Suprapubic skin (tissue), 4 donors: ENCODE results near the gene PLEKHA1. TPM values are rescaled to one million over a fixed set of nuclear protein-coding genes. Genes with fewer than 3 reads are reported as not detected.
A peak's percentile ranks its signal among the peaks of the same experiment; 100 is the strongest.

Experiments used
- DNase-seq, 2 donors: peaks; one replicate each; pipeline ENCODE4 v3.0.0-alpha.2; 2019; ENCODE audit warnings: low spot score in 2 of 2
- H3K27ac ChIP-seq: fragments of 200-600 bp; sonication (generic); one replicate; pipeline ENCODE4 v1.5.1; 2019
- H3K27me3 ChIP-seq: fragments of 200-600 bp; sonication (generic); one replicate; pipeline ENCODE4 v1.5.1; 2019
- H3K36me3 ChIP-seq: fragments of 200-600 bp; sonication (generic); one replicate; pipeline ENCODE4 v1.5.1; 2019
- H3K4me1 ChIP-seq: fragments of 200-600 bp; sonication (generic); one replicate; pipeline ENCODE4 v1.5.1; 2019
- H3K4me3 ChIP-seq: fragments of 200-600 bp; sonication (generic); one replicate; pipeline ENCODE4 v1.5.1; 2019; ENCODE audit warnings: mild to moderate bottlenecking
- H3K9me3 ChIP-seq: fragments of 200-600 bp; sonication (generic); one replicate; pipeline ENCODE4 v1.5.1; 2019
- CTCF ChIP-seq, 2 donors: fragments of 200-600 bp in 1 of 2; fragments of 450-650 bp in 1 of 2; sonication (generic) in 1 of 2; IDR thresholded peaks; one replicate each; pipeline ENCODE4 v1.5.1; 2016 to 2019; ENCODE audit warnings: antibody characterized with exemption in 2 of 2, mild to moderate bottlenecking in 1 of 2, moderate library complexity in 1 of 2
- EP300 ChIP-seq: sonication (generic); formaldehyde crosslinking; IDR thresholded peaks from one replicate; pipeline ENCODE4 v1.6.1; 2017; ENCODE audit warnings: antibody characterized with exemption
- POLR2A ChIP-seq, 2 donors: fragments of 450-650 bp; IDR thresholded peaks; one replicate each; pipeline ENCODE4 v1.6.1; 2017; ENCODE audit warnings: antibody characterized with exemption in 2 of 2, mild to moderate bottlenecking in 2 of 2, moderate library complexity in 2 of 2
- POLR2AphosphoS5 ChIP-seq, 3 donors: sonication (generic); formaldehyde crosslinking; IDR thresholded peaks; one replicate each; pipeline ENCODE4 v1.6.1; 2017; ENCODE audit warnings: antibody characterized with exemption in 3 of 3
- WGBS: methylation state at CpG from one replicate; pipeline ENCODE4 v1.1.5; 2018; 5-methylcytosine and 5-hydroxymethylcytosine counted together
- total RNA-seq, 4 donors: library from RNA; depleted of rRNA; stranded (reverse); fragments of >200 nt; gene quantifications; one replicate each; pipeline ENCODE4 v1.1.0, GENCODE V29; 2016

PLEKHA1 gene
- total RNA-seq, 4 donors from 2014 or later = 68.2 to 91.6 (median 78.8) TPM

GRCh38 chr10:122352817-122353525, 21.5 kb upstream of the PLEKHA1 start:
- TF ChIP-seq CTCF (IDR thresholded peaks at IDR 0.05) (no peak), POLR2A (IDR thresholded peaks at IDR 0.05) (no peak), EP300 (no peak), POLR2AphosphoS5 (IDR thresholded peaks at IDR 0.05) (no peak)
- WGBS = 59% methylated on average over 8 of the region's 8 CpGs

GRCh38 chr10:122354383-122354782, 20.1 kb upstream of the PLEKHA1 start:
- no peaks in the 10 kb centered on the region for H3K27me3 ChIP-seq
- no peak overlapping the region for H3K27ac ChIP-seq
- no peak for DNase-seq
- WGBS = 78% methylated on average over 2 of the region's 2 CpGs
- TF ChIP-seq CTCF (IDR thresholded peaks at IDR 0.05) = no peak
- no peak for TF ChIP-seq POLR2A (IDR thresholded peaks at IDR 0.05)
- no peak for TF ChIP-seq POLR2AphosphoS5 (IDR thresholded peaks at IDR 0.05)
- TF ChIP-seq EP300 = no peak
- no peaks in the 10 kb centered on the region for H3K9me3 ChIP-seq
- H3K4me1 ChIP-seq = peaks cover 9% of the 10 kb centered on the region
- no peaks in the 10 kb centered on the region for H3K36me3 ChIP-seq
- H3K4me3 ChIP-seq = no peak overlapping the region

More at GRCh38 chr10:122352817-122353525, 21.5 kb upstream of the PLEKHA1 start:
- no peaks in the 10 kb centered on the region for H3K9me3 ChIP-seq
- H3K4me3 ChIP-seq = no peak overlapping the region
- DNase-seq = peak in 1 of 2 donors; percentile 48
- H3K36me3 ChIP-seq = no peaks in the 10 kb centered on the region
- no peaks in the 10 kb centered on the region for H3K27me3 ChIP-seq
- peaks cover 9% of the 10 kb centered on the region for H3K4me1 ChIP-seq
- H3K27ac ChIP-seq = no peak overlapping the region

- no peaks in the 10 kb centered on the region for H3K4me1 ChIP-seq
- H3K27ac ChIP-seq = no peak overlapping the region
- H3K9me3 ChIP-seq = no peaks in the 10 kb centered on the region
- no peak overlapping the region for H3K4me3 ChIP-seq
- 96% methylated on average over 4 of the region's 4 CpGs for WGBS
- no peaks in the 10 kb centered on the region for H3K27me3 ChIP-seq
- no peak for DNase-seq
- TF ChIP-seq EP300 = no peak
- no peak for TF ChIP-seq POLR2AphosphoS5 (IDR thresholded peaks at IDR 0.05)
- no peak for TF ChIP-seq CTCF (IDR thresholded peaks at IDR 0.05)
- TF ChIP-seq POLR2A (IDR thresholded peaks at IDR 0.05) = no peak
- H3K36me3 ChIP-seq = no peaks in the 10 kb centered on the region
These were observed 16.8 kb upstream of the PLEKHA1 start for GRCh38 chr10:122357685-122358084.

- Histone ChIP-seq H3K36me3 (no peaks in the 10 kb centered on the region), H3K9me3 (no peaks in the 10 kb centered on the region), H3K4me3 (no peak overlapping the region), H3K27me3 (no peaks in the 10 kb centered on the region), H3K4me1 (peaks cover 14% of the 10 kb centered on the region), H3K27ac (no peak overlapping the region)
- WGBS = 84% methylated on average over 2 of the region's 2 CpGs
- DNase-seq = no peak
- TF ChIP-seq EP300 (no peak), POLR2AphosphoS5 (IDR thresholded peaks at IDR 0.05) (no peak), POLR2A (IDR thresholded peaks at IDR 0.05) (no peak), CTCF (IDR thresholded peaks at IDR 0.05) (no peak)
These were observed 14.9 kb upstream of the PLEKHA1 start for GRCh38 chr10:122359621-122360020.

- Histone ChIP-seq H3K9me3 (no peaks in the 10 kb centered on the region), H3K27me3 (no peaks in the 10 kb centered on the region), H3K27ac (no peak overlapping the region), H3K36me3 (no peaks in the 10 kb centered on the region), H3K4me1 (peaks cover 15% of the 10 kb centered on the region), H3K4me3 (no peak overlapping the region)
- WGBS = 94% methylated on average over 1 of the region's 1 CpG
- TF ChIP-seq POLR2AphosphoS5 (IDR thresholded peaks at IDR 0.05) (no peak), EP300 (no peak), CTCF (IDR thresholded peaks at IDR 0.05) (no peak), POLR2A (IDR thresholded peaks at IDR 0.05) (no peak)
- DNase-seq = no peak
These were observed 13.5 kb upstream of the PLEKHA1 start for GRCh38 chr10:122361046-122361445.
